GM19351 (cell line): ENCODE results near the gene MMGT1.
A peak's percentile ranks its signal among the peaks of the same experiment; 100 is the strongest.

Experiments used
- ATAC-seq: cut with Tn5 transposase; IDR thresholded peaks from one replicate; pipeline ENCODE4 v1.9.1; 2021; ENCODE audit warnings: mild to moderate bottlenecking, moderate library complexity; ENCODE audit not compliant: unreplicated experiment

Gene MMGT1

DNA sequence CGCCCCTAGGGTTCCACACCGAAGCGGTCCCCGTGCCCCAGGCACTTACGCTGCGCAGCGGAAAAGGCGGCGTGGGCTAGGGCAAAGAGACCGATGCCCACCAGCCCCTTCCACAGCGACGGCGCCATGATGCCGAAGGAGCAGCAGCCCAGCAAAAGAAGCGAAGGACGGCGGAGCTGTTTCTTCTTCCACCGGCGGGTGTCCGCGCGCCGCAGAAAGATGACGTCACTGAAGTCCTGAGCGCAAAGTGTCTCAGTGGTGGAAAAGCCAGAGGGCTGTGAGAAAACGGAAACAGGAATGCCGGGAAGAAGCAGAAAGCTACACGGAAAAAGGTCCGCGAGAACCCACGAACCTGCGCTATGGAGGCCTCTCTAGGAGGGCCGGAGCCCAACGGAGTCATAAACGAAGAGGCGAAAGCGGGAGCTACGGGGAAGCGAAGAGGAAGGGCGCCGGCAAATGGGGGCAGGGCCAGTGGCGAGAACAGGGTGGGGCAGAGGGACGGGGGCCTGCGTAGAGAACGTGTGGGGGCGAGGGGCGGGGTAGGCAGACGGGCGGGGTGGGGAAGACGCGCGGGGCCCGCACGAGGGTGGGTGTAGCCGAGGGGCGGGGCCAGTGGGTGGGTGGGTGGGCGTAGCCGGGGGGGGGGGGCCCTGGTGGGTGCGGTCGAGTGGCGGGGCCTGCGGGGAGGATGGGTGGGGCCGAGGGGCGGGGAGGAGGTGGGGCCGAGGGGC is at the start of gene MMGT1:
Gene MMGT1, minus strand, starts transcription at position 441 of the 731 bp plus-strand sequence. Its CDS starts 313 bp downstream, at position 128.
- ATAC-seq, result peak; percentile 78

DNA sequence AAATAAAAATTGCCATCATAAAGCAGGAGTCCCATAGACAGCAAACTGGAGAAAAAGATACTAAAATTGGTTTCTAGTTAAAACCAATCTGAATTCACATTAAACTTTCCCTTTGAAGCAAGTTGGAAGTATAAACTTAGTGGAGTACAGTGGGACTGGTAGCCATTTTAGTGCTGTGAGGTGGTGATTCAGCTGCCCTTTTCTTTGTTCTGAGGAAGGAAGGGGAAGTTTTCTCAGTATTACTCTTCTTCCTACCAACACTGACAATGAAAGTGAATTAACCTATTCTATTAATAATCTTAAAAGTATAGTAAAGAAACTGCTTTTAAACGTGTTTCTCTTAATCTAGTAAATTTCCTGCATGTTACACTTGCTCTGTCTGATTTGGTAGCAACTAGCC is 48.1 kb upstream of the MMGT1 start:
- no peak for ATAC-seq

DNA sequence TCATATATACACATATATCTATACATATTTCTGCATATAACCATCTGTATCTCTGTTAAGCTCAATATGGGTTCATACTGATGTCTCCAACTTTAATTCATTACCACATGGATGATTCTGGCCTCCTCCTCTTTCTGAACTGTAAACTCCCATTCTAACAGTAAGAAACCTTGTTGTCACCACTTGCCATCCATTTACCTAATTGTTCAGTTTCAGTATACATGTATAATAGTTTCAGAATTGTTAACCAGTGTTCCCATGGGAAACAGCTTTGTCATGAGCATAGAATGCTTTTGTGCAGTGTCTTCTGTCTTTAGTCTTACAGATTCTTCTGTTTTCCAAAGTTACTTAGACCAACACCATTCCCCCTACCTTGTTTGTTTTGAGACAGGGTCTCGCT is 47.4 kb upstream of the MMGT1 start:
- peak; percentile 61 for ATAC-seq

DNA sequence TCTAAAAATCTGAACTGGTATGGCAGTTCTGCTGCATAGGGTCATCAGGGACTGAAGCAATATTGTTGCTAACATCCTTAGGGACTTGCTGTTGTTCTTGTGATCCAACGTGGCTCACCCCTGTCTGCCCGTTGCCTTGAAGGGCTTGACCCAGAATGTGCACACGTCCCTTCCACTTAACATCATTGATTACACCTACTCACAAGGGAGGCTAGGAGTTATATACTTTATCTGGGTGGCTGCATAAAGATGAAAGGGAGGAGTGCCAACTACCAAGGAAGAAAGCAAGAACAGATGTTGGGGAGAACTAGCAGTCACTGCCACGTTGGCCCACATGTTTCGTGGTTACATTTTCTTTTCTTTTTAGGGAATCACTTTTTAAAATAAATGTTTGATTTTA is 45.4 kb upstream of the MMGT1 start:
- ATAC-seq, result no peak

DNA sequence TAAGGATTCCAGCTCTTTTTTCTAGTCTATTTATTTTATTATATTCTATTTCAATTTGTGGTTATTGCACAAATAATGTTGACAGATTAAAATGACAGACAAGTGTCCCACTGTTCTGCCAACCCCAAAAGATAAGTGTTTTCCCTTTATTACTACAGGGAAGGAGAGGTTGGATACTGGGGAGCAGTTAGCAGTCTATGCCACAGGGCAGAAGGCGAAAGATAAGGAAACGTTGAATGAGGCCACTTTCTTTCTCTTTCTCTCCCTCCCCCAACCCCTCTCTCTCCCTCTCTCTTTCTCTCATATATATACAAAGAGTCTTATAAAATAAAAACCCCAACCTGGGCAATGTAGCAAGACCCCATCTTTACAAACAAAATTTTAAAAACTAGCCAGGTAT is 43.1 kb upstream of the MMGT1 start:
- ATAC-seq, result no peak

DNA sequence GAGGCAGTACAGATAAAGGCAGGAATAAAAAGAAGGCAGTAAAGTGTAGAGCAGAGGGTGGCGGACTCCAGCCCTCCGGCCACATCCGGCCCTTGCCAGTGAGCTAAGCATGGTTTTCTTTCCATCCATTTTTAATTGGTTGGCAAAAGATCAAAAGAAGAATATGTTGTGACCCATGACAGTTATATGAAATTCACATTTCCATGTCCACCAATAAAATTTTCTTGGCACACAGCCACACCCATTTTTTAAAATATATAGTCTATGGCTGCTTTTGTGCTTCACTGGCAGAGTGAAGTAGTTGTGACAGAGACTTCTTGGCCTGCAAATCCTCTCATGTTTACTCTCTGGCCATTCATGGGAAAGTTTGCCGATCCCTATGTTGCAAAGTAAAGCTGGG is 41.2 kb upstream of the MMGT1 start:
- no peak for ATAC-seq

DNA sequence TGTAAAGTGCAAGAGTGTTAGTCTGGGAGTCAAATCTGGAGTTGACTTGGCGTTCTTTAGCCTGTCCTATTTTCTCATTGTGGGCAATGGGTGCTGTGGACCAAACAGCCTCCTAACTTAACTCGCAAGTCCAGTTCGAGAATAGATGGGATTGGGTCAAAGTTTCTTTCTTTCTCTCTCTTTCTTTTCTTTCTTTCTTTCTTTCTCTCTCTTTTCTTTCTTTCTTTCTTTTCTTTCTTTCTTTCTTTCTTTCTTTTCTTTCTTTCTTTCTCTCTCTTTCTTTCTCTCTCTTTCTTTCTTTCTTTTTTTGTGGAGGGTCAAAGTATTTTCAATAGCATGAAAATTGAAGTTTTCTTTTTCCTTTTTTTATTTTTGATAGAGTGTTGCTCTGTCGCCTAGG is 14.5 kb upstream of the MMGT1 start:
- ATAC-seq, result no peak

DNA sequence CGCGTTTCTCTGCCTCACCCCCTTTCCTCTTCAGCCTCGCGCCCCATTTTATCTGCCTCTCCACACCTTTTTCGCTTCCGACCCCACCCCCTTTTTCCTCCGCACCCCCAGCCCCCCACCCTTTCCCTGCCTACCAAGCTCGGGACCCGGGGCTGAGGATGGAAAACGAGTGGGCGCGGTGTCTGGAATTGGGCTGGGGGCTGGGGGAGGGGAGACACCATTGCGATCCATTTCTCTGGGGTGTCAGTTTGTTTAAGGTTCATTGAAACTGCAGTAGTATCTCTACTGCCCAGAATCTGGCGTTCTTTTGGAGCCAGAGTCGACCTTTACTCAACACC is 12.2 kb upstream of the MMGT1 start:
- ATAC-seq, result no peak

DNA sequence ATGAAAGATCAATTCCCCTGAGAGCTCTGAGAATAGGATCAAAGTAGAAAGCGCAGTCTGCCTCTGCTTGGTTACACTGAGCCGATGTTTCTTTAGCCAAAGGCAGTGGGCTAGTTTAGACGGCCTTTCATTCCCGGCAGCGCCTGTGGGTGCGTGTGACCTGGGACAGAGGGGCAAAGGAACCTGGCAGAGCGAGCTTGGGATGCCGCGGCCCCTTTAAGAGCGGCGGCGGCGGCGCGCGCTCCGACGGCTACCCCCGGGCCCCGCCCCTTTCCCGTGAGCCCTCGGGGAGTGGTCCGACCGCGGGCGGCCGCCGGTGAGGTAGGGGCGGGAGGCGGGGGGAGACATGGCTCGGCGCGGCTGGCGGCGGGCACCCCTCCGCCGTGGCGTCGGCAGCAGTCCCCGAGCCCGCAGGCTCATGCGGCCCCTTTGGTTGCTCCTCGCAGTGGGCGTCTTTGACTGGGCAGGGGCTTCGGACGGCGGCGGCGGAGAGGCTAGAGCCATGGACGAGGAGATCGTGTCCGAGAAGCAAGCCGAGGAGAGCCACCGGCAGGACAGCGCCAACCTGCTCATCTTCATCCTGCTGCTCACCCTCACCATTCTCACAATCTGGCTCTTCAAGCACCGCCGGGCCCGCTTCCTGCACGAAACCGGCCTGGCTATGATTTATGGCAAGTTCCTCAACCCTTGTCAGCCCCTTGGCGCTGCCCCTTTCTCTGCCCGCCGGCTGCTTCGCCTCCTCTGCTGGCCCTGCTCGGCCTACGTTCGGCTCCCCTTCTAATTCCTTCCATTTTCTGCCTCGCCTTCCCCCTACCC is 11.6 kb upstream of the MMGT1 start, which contains the start of gene SLC9A6:
Gene SLC9A6, plus strand, starts transcription at position 279 of the 816 bp plus-strand sequence. Its CDS starts 224 bp downstream, at position 503.
- peak; percentile 88 for ATAC-seq

DNA sequence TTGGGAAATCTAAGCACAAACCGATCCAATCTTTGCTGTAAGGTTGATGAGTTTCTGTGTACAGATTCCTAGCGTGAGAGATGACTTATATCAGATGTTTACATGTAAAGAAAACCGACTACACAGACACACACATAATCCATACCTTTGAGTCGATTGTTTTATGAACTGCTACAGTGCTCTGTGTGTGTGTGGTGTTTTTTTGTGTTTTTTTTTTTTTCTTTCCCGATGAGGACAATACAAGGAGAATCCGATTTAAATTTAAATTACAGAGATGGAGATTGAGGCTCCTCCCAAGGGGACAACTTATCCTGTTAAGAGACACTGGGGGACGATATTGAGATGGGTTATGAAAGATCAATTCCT is 11.0 kb upstream of the MMGT1 start:
- ATAC-seq, result peak; percentile 23

DNA sequence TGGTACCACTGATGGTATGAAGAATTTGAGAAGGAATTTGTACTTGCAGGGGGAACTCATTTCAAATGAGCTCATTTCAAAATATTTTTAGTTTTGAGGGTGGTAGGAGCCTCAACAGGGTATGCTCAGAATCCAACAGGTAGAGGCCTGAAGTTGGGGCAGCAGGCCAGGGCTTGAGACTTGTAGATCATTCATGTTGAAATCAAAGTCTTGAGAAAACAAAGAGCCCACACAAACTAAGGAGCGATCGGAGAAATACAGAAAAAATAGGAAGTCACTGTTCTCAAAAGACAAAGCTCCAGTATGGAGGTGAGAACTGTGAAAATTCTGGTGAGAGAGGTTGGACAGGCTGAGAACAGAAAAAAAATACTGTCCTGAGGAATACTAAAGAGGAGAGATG is 10.5 kb upstream of the MMGT1 start:
- no peak for ATAC-seq

DNA sequence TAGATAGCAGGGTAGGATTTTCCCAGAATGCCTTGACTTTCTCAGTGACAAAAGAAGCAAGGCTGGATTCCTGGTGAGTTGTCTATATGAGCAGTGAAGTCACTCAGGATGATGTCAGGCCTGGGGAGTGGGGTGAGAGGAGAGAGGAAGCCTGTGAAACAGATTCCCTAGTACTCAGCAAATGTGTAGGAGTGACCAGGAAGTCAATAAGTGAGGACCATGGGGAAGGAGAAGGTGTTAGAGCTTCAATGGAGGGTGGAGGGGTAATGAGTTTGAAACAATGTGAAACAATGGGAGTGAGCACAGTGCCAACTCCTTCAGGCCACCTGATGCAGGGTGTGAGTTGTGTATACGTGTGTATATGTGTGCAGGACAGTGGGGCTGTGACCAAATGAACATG is 9.1 kb upstream of the MMGT1 start:
- no peak for ATAC-seq

DNA sequence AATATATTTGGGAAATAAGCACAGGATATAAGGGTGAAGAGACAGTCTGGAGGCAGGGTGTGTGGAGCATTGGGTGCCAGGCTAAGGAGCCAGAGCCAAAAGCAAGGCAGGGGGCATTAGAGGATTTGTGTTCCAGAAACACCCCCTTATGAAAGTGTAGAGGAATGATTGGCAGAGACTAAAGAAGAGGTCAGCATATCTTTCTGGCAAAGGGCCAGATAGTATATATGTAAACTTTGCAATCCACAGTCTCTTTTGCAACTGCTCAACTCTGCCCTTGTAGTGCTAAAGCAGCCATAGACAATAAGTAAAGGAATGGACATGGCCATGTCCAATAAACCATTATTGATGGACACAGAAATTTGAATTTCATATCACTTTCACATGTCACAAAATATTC is 7.9 kb upstream of the MMGT1 start:
- no peak for ATAC-seq

DNA sequence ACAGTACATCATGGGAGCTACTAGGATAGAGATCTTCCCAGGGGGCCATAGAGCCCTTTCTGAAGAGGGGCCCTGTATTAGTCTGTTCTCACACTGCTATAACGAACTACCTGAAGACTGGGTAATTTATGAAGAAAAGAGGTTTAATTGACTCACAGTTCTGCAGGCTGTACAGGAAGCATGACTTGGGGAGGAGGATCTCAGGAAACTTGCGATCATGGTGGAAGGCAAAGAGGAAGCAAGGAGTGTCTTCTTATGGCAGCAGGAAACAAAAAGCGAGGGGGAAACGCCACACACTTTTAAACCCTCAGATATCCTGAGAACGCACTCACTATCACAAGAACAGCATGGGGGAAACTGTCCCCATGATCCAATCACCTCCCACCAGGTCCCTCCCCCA is 7.2 kb upstream of the MMGT1 start:
- ATAC-seq, result no peak

DNA sequence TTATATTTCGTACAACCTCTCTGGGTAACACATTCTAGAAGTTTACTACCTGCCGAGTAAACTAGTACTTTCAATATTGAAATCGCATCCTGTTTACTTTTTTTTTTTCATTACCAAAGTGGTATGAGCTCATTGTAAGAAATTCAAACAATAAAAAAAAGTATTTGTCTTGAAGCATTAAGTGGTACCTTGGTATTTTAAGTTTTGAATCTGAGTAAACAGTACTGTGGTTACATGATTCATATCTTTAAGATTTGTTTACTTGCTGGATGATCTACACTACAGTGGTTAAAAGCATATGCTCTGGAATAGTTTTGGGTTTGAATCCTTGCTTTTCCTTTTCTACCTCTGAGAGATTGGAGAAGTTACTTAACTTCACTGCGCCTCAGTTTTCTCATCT is 3.8 kb upstream of the MMGT1 start:
- no peak for ATAC-seq

DNA sequence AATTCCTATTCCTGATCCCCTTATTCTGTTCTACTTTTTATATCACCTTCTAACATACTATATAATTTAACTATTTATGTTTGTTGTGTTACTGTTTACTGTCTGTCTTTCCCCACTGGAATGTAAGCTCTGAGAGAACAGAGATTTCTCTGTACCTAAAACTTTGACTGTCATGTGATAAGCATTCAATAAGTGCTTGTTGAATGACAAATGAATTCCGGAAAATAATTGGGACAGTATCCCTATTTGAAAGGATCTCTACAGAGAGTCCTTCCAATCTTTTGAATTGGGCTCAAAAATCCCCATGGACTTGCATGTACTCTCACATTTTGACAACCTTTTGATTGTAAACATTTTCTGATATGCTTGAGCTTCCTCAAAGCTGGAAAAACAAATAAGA is 1.6 kb upstream of the MMGT1 start:
- no peak for ATAC-seq

DNA sequence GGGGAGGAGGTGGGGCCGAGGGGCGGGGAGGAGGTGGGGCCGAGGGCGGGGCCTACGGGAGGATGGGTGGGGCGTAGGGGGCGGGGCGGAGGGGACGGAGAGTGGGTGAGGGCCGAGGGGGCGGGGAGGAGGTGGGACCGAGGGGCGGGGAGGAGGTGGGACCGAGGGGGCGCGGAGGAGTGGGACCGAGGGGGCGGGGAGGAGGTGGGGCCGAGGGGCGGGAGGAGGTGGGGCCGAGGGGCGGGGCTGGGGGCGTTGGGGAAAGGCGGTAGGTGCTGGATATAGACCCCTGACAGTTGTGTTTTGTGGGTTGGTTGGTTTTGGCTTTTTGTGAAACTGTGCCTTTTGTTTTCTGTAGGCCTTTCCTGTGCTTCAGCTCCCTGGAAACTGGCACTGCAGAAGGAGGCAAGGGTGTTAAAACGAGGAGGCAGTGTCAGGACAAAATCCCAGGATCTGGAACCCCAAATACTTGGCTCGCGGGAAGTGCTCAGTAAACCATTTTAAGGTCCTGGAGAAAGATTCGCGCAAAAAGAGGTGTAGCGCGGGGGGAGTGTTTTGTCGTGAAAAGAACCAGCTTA is 580 bp upstream of the MMGT1 start:
- ATAC-seq, result no peak

DNA sequence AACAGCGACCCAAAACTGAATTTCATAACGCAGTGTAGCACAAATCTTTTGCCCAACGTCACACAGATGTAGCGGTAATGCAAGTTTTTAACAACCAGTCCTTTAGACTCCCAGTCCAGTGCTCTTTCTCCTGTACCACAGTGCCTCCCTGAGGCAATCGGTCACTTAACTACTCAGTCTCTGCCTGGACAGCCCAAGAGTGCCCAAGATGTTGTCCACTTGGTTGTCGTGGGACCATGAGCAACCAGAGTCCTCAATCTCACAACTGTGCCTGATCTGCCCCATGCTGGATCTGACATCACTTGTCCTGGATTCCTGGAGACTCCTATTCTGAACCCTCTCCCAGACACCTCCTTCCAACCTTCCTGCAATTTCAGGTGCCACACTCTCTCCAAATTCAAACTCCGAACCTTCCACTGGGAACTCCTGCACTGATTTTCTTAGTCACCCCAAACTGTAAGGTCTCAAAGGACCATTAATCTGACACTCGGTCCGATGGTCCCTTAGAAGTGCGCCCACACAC is 702 bp downstream of the MMGT1 start:
- ATAC-seq, result peak; percentile 47

DNA sequence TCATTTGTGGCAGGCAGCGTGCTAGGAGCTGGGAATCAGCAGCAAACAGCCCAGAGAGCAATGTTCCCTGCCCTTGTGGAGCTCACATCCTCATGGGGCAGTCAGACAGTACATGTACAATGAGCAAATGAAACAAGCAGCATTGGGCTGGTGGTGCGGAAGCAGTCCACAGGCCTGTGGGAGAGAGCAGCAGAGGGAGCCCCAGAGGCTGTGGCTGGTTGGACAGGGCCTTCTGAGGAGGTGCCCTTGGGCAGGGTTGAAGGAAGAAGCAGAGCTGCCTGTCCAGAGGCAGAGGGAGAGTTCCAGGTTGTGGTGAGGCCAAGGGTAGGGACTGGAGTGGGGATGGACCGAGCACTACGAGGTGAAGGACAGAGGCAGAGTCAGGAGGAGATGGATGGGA is 22.5 kb downstream of the MMGT1 start:
- no peak for ATAC-seq

DNA sequence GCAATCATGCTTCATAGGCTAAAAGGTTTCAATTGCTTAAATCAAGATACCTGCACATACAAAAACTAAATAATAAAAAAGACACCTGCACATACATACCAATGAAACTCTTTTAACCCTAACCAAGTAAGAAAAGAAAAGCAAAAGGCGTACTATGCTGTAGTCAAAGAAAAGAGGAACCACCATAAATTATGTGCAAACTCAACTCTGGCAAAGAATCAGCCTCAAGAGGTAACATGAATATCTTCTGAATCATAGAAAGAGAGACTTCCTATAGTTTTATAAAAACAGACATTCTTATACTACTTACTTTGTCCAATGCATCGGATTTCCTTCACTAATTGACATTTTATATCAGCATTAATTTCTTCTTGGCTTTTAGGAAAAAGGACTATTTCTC is 29.3 kb downstream of the MMGT1 start:
- ATAC-seq, result no peak

DNA sequence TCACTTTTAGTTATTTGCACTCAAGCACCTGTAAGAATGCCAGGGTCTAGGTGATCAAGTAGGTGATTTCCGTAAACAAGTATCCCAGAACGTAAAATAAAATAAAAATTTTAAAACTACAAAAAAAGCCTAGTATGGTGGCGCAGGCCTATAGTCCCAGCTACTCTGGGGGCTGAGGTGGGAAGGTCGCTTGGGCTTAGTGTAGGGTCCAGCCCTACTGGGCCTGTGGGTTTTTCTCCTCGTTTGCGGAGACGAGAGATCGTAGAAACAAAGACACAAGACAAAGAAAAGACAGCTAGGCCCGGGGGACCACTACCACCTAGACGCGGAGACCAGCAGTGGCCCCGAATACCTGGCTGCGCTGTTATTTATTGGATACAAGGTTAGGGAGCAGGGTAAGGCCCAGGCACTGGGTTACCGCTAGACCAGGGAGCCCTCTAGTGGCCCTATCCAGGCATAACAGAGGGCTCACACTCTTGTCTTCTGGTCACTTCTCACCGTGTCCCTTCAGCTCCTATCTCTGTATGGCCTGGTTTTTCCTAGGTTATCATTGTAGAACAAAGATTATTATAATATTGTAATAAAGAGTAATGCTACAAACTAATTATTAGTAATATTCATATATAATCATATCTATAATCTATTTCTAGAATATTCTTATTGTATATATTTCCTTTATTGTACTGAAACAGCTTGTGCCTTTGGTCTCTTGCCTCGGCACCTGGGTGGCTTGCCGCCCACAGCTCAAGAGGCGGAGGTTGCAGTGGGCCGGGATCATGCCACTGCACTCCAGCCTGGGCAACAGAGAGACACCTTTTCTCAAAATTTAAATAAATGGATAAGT is 41.9 kb downstream of the MMGT1 start:
- peak; percentile 76 for ATAC-seq
